ENCODE data around the gene RHOD.

Gene RHOD

DNA sequence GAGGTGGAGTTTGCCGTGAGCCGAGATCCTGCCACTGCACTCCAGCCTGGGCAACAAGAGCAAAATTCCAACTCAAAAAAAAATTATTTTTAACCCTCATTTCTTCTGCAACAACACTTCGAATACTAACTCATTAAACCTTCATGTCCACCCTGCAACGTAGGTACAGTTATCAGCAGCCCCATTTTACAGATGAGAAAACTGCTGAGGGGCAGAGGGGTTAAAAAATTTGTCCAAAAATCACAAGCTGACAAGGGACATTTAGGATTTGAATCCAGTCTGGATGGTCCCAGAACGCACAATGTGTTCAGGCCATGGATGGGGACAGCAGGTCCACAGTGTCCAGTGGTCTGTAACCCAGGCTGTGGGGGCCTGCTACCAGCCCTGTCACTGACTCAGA lies 29.0 kb downstream of the RHOD start:
- H3K4me3 ChIP-seq (ENCODE audit: low read depth, low read length), result no peak overlapping the region
- no peaks in the 10 kb centered on the region for H3K36me3 ChIP-seq (ENCODE audit: control insufficient read depth, insufficient read depth, low read length)
- H3K4me1 ChIP-seq (ENCODE audit: control insufficient read depth, insufficient read depth, low read length), result no peaks in the 10 kb centered on the region
- no peaks in the 10 kb centered on the region for H3K9me3 ChIP-seq (ENCODE audit: control insufficient read depth, insufficient read depth, low read length)
- H3K27ac ChIP-seq (ENCODE audit: low read depth, low read length), result no peak overlapping the region
- H3K27me3 ChIP-seq (ENCODE audit: control insufficient read depth, insufficient read depth, low read length), result no peaks in the 10 kb centered on the region
- no peak overlapping the region for H3K9ac ChIP-seq (ENCODE audit: low read depth, low read length)

DNA sequence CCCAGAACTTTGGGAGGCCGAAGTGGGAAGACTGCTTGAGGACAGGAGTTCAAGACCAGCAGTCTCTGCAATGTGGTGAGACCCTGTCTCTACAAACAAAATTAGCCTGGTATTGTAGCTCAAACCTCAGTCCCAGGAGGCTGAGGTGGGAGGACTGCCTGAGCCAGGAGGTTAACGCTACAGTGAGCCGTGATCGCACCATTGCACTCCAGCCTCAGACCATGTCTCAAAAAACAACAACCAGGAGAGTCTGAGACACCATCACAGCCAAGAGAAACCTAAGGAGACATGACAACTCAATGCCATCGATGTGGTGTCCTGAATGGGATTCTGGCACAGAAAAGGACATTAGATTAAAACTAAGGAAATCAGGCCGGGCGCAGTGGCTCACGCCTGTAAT lies 34.1 kb downstream of the RHOD start:
- Histone ChIP-seq H3K9ac (ENCODE audit: low read depth, low read length) (no peak overlapping the region), H3K9me3 (ENCODE audit: control insufficient read depth, insufficient read depth, low read length) (no peaks in the 10 kb centered on the region), H3K27ac (ENCODE audit: low read depth, low read length) (no peak overlapping the region), H3K27me3 (ENCODE audit: control insufficient read depth, insufficient read depth, low read length) (no peaks in the 10 kb centered on the region), H3K4me1 (ENCODE audit: control insufficient read depth, insufficient read depth, low read length) (no peaks in the 10 kb centered on the region), H3K36me3 (ENCODE audit: control insufficient read depth, insufficient read depth, low read length) (no peaks in the 10 kb centered on the region), H3K4me3 (ENCODE audit: low read depth, low read length) (no peak overlapping the region)

DNA sequence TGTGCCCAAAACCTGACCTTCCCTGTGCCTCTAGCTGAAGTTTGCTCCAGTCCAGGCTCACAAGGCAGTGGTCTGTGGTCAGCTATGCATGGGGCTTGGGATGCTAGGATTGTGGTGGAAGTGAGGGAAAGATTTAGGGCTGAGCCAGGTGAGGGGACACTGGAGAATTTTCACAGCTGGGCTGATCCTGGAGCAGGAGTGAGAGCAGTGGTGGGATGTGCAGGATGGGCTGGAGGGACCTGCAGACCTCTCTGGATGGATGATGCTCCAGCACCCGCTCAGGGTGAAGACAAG lies 38.5 kb downstream of the RHOD start:
- Histone ChIP-seq H3K9ac (ENCODE audit: low read depth, low read length) (no peak overlapping the region), H3K36me3 (ENCODE audit: control insufficient read depth, insufficient read depth, low read length) (no peaks in the 10 kb centered on the region), H3K4me1 (ENCODE audit: control insufficient read depth, insufficient read depth, low read length) (no peaks in the 10 kb centered on the region), H3K27me3 (ENCODE audit: control insufficient read depth, insufficient read depth, low read length) (no peaks in the 10 kb centered on the region), H3K4me3 (ENCODE audit: low read depth, low read length) (no peak overlapping the region), H3K27ac (ENCODE audit: low read depth, low read length) (no peak overlapping the region), H3K9me3 (ENCODE audit: control insufficient read depth, insufficient read depth, low read length) (no peaks in the 10 kb centered on the region)

DNA sequence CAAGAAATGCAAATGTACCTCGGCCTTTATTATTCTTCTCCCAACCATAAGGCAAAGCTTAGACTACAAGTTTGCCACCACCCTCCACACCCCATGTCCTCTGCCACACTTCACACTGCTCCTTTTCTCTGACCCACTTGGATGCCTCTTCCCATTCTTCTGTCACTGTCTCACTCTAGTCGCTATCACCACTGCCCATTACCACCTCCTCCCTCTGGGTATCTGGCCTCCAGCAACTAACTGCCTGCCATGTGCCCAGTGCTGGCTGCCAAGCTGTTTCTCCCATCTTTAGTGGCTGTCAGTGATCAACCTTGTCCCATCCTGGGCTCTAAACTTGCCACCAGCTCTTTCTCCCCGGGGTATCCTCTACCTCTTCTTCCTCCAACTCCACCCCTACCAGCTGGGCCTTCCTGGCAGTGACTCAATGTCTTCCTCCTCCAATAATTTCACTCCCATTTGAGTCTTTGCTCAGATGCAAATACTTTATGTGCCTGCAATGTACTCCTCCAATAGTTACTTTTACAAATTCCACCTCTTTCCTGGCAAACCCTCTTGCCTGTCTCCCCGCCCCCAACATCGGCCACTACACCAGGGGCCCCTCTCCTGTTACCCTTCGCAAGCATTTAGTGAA lies 42.3 kb downstream of the RHOD start:
- Histone ChIP-seq H3K27me3 (ENCODE audit: control insufficient read depth, insufficient read depth, low read length) (no peaks in the 10 kb centered on the region), H3K36me3 (ENCODE audit: control insufficient read depth, insufficient read depth, low read length) (no peaks in the 10 kb centered on the region), H3K9ac (ENCODE audit: low read depth, low read length) (no peak overlapping the region), H3K4me1 (ENCODE audit: control insufficient read depth, insufficient read depth, low read length) (no peaks in the 10 kb centered on the region), H3K27ac (ENCODE audit: low read depth, low read length) (no peak overlapping the region), H3K4me3 (ENCODE audit: low read depth, low read length) (no peak overlapping the region), H3K9me3 (ENCODE audit: control insufficient read depth, insufficient read depth, low read length) (no peaks in the 10 kb centered on the region)

DNA sequence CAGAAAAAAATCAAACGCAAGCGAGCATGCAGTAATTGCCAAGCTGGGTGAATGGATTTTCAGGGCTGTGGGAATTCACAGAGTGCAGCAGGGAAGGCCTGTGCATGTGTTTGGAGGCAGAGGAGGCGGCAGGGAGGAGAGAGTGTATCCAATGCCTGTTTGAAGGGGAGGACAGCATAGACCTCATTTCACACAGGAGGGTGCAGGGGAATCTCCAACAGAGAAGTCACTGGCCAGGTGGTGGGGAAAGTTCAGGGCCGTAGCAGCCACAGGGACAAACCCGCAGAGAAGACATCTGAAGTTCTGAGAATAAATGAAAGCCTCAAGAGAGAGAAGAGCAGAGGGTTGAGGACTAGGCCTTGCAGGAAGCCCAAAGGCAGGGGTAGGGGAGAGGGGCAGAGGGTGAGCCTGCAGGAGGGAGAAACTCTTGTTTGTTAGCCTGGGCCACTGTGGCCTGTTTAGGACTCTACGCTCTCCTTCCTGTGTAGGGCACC lies 43.2 kb downstream of the RHOD start:
- H3K27ac ChIP-seq (ENCODE audit: low read depth, low read length), result no peak overlapping the region
- no peaks in the 10 kb centered on the region for H3K9me3 ChIP-seq (ENCODE audit: control insufficient read depth, insufficient read depth, low read length)
- no peak overlapping the region for H3K4me3 ChIP-seq (ENCODE audit: low read depth, low read length)
- H3K4me1 ChIP-seq (ENCODE audit: control insufficient read depth, insufficient read depth, low read length), result no peaks in the 10 kb centered on the region
- H3K27me3 ChIP-seq (ENCODE audit: control insufficient read depth, insufficient read depth, low read length), result no peaks in the 10 kb centered on the region
- no peaks in the 10 kb centered on the region for H3K36me3 ChIP-seq (ENCODE audit: control insufficient read depth, insufficient read depth, low read length)
- no peak overlapping the region for H3K9ac ChIP-seq (ENCODE audit: low read depth, low read length)

DNA sequence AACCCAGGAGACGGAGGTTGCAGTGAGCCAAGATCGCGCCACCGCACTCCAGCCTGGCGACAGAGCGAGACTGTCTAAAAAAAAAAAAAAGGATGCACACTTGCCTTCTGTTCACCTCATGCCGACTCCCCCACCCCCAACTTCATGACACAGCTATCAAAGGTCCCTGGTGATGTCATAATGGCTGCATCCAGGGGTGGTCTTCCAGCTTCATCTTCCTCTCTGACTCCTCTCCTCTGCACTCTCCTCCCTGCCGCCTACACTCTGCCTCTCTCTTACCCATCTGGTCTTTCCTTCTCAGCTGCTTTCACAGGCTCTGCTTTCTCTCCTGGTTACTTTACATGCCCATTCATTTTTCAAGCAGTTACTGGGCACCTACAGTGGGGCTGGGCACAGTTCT lies 46.0 kb downstream of the RHOD start:
- H3K4me1 ChIP-seq (ENCODE audit: control insufficient read depth, insufficient read depth, low read length), result no peaks in the 10 kb centered on the region

DNA sequence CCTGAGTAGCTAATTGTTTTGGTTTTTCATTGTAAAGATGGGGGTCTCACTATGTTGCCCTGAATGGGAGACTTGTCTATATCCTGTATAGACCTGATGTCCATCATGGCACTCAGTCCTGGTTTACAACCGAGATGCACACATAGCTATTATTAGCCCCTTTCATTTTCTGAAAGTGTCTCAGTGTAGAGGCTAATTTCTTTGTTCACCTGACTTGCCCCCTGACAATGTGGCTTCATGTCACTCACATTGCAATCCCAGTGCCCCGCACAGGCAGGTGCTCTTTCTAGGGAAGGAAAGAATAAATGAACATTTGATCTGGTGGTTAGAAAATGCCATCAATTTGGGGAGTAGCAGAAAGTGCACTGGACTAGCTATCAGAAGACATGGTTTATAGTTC lies 49.3 kb downstream of the RHOD start:
- Histone ChIP-seq H3K27ac (ENCODE audit: low read depth, low read length) (no peak overlapping the region), H3K36me3 (ENCODE audit: control insufficient read depth, insufficient read depth, low read length) (no peaks in the 10 kb centered on the region), H3K9me3 (ENCODE audit: control insufficient read depth, insufficient read depth, low read length) (no peaks in the 10 kb centered on the region), H3K4me1 (ENCODE audit: control insufficient read depth, insufficient read depth, low read length) (no peaks in the 10 kb centered on the region), H3K27me3 (ENCODE audit: control insufficient read depth, insufficient read depth, low read length) (no peaks in the 10 kb centered on the region), H3K9ac (ENCODE audit: low read depth, low read length) (no peak overlapping the region), H3K4me3 (ENCODE audit: low read depth, low read length) (no peak overlapping the region)

More for the DNA sequence above, 46.0 kb downstream of the RHOD start:
- Histone ChIP-seq H3K9ac (ENCODE audit: low read depth, low read length) (no peak overlapping the region), H3K36me3 (ENCODE audit: control insufficient read depth, insufficient read depth, low read length) (no peaks in the 10 kb centered on the region), H3K4me3 (ENCODE audit: low read depth, low read length) (no peak overlapping the region), H3K27ac (ENCODE audit: low read depth, low read length) (no peak overlapping the region), H3K9me3 (ENCODE audit: control insufficient read depth, insufficient read depth, low read length) (no peaks in the 10 kb centered on the region), H3K27me3 (ENCODE audit: control insufficient read depth, insufficient read depth, low read length) (no peaks in the 10 kb centered on the region)

DNA sequence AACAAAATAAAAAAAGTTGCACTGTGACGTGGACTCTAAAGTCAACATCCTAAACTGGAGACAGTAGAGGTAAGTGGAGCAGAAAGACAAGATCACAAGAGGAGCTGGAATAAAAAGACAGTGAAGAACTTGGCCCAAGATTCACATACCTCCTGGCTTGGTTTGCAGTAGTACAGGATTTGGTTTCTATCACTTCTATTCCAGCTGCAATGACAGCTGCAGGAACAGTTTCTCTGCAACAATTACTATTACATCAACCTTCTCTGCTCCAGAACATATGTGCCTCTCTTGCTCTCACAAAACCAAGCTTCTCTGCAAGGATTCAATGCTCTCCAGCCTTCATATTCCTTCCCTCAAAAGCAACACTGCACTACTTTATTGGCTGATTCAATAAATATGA lies 54.6 kb downstream of the RHOD start:
- Histone ChIP-seq H3K9ac (ENCODE audit: low read depth, low read length) (no peak overlapping the region), H3K4me3 (ENCODE audit: low read depth, low read length) (no peak overlapping the region), H3K27ac (ENCODE audit: low read depth, low read length) (no peak overlapping the region), H3K4me1 (ENCODE audit: control insufficient read depth, insufficient read depth, low read length) (0 out of 2 replicates have a peak, but pooled peaks cover 5% of the 10 kb centered on the region), H3K36me3 (ENCODE audit: control insufficient read depth, insufficient read depth, low read length) (no peaks in the 10 kb centered on the region), H3K9me3 (ENCODE audit: control insufficient read depth, insufficient read depth, low read length) (no peaks in the 10 kb centered on the region), H3K27me3 (ENCODE audit: control insufficient read depth, insufficient read depth, low read length) (no peaks in the 10 kb centered on the region)

DNA sequence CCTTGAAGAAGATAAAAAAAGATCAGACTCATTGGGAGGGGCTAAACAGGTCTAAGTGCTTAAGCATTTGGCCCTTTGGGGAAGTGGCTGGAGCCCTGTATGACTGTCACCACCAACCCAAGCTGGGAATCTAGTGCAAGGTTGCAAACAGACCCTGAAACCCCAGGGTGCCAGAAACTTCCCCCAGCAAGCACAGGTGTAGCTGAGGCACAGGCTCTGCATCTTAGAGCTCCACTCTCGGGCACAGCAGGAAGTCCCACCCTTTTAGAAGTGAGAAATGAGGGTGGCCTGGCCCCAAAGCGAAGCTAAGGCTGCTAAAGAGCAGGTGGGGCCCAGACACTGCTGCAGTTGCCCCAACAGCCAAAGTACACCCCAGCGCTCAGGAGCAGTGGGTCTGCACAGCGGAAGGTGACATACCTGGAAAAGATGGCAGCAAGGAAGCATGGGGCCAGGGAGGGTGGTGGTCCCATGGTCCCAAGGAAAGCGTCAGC lies 56.6 kb downstream of the RHOD start:
- Histone ChIP-seq H3K4me1 (ENCODE audit: control insufficient read depth, insufficient read depth, low read length) (peaks cover 17% of the 10 kb centered on the region), H3K9ac (ENCODE audit: low read depth, low read length) (no peak overlapping the region), H3K4me3 (ENCODE audit: low read depth, low read length) (no peak overlapping the region), H3K27me3 (ENCODE audit: control insufficient read depth, insufficient read depth, low read length) (peaks cover 6% of the 10 kb centered on the region; the same call in 1 of the 2 replicates), H3K27ac (ENCODE audit: low read depth, low read length) (no peak overlapping the region), H3K36me3 (ENCODE audit: control insufficient read depth, insufficient read depth, low read length) (no peaks in the 10 kb centered on the region), H3K9me3 (ENCODE audit: control insufficient read depth, insufficient read depth, low read length) (no peaks in the 10 kb centered on the region)

DNA sequence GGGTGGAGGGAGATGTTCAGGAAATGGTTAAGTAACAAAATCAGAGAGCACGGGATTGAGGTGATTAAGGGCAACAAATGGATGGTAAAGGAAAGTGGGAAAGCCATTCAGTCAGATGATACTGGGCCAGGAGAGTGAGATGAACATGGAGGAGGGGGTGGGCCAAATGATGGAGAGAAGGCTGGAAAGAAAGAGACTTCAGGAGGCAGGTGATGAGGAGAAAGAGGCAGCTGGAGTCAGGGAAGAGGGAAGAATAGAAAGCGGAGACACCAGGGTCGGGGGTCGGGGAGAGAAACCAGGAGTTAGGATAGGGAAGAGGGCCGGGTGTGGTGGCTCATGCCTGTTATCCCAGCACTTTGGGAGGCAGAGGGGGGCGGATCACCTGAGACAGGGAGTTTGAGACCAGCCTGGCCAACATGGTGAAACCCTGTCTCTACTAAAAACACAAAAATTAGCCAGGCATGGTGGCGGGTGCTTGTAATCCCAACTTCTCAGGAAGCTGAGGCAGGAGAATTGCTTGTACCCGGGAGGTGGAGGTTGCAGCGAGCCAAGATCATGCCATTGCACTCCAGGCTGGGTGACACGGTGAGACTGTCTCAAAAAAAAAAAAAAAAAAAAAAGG lies 57.7 kb downstream of the RHOD start:
- Histone ChIP-seq H3K36me3 (ENCODE audit: control insufficient read depth, insufficient read depth, low read length) (no peaks in the 10 kb centered on the region), H3K9me3 (ENCODE audit: control insufficient read depth, insufficient read depth, low read length) (no peaks in the 10 kb centered on the region), H3K27me3 (ENCODE audit: control insufficient read depth, insufficient read depth, low read length) (peaks cover 6% of the 10 kb centered on the region; the same call in 1 of the 2 replicates), H3K27ac (ENCODE audit: low read depth, low read length) (no peak overlapping the region), H3K4me1 (ENCODE audit: control insufficient read depth, insufficient read depth, low read length) (peaks cover 17% of the 10 kb centered on the region), H3K4me3 (ENCODE audit: low read depth, low read length) (no peak overlapping the region), H3K9ac (ENCODE audit: low read depth, low read length) (no peak overlapping the region)

DNA sequence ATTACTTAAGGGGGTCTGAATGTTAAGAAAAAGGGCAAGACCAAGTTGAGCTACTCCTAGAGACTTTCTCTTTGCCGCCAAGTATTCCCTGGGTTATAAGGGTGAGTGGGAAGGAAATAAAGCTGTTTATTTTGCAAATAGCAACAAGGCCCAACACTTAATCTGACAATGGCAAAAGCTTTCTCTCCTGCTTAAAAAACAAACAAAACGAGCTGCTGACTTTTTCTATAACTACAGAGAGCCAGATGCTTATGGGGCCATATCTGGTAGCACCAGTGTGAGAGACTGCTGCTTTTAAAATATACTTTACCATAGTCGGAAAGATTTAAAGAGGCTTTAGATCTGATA lies 60.1 kb downstream of the RHOD start:
- H3K4me1 ChIP-seq (ENCODE audit: control insufficient read depth, insufficient read depth, low read length), result peaks cover 17% of the 10 kb centered on the region
- H3K9ac ChIP-seq (ENCODE audit: low read depth, low read length), result no peak overlapping the region
- H3K4me3 ChIP-seq (ENCODE audit: low read depth, low read length), result no peak overlapping the region
- H3K36me3 ChIP-seq (ENCODE audit: control insufficient read depth, insufficient read depth, low read length), result no peaks in the 10 kb centered on the region
- H3K27ac ChIP-seq (ENCODE audit: low read depth, low read length), result no peak overlapping the region
- H3K9me3 ChIP-seq (ENCODE audit: control insufficient read depth, insufficient read depth, low read length), result no peaks in the 10 kb centered on the region
- H3K27me3 ChIP-seq (ENCODE audit: control insufficient read depth, insufficient read depth, low read length), result peaks cover 6% of the 10 kb centered on the region; the same call in 1 of the 2 replicates
